Occipital lobe (tissue), 2 donors: ENCODE results near the gene GNG13. TPM values are rescaled to one million over a fixed set of nuclear protein-coding genes. Genes with fewer than 3 reads are reported as not detected.
"Not testable (repeated sequence)": the region's sequence is repeated elsewhere in the genome, so short reads cannot be mapped to it uniquely, and the experiment has no call there.

Experiments
- DNase-seq: peaks from one replicate; lab custom pipeline; 2025; lab: John Stamatoyannopoulos, UW
- total RNA-seq: library from RNA; depleted of rRNA; stranded (reverse); fragments of >200 nt; gene quantifications from one replicate; pipeline ENCODE4 v1.2.3, GENCODE V29; 2014

The GNG13 gene
- total RNA-seq, 1 donor from 2014 or later = not detected

- no peak for DNase-seq
Observed at GRCh38 chr16:832652-833336, 32.3 kb upstream of the GNG13 start.

- DNase-seq = no peak
Observed at GRCh38 chr16:831571-832413, 31.3 kb upstream of the GNG13 start.

GRCh38 chr16:830871-831570, 30.5 kb upstream of the GNG13 start:
- DNase-seq = no peak

GRCh38 chr16:830107-830870, 29.8 kb upstream of the GNG13 start:
- no peak for DNase-seq

- DNase-seq = no peak
Observed at GRCh38 chr16:828891-829290, 28.4 kb upstream of the GNG13 start.

GRCh38 chr16:827513-827912, 27.0 kb upstream of the GNG13 start:
- DNase-seq = no peak

- DNase-seq = no peak
Observed at GRCh38 chr16:825341-826061, 25.0 kb upstream of the GNG13 start.

- no peak for DNase-seq
Observed at GRCh38 chr16:824601-825000, 24.1 kb upstream of the GNG13 start.

- no peak for DNase-seq
Observed at GRCh38 chr16:824194-824593, 23.7 kb upstream of the GNG13 start.

GRCh38 chr16:822909-823297, 22.4 kb upstream of the GNG13 start:
- DNase-seq = no peak

- DNase-seq = no peak
Observed at GRCh38 chr16:822174-822908, 21.8 kb upstream of the GNG13 start.

GRCh38 chr16:821751-822150, 21.2 kb upstream of the GNG13 start:
- no peak for DNase-seq

GRCh38 chr16:820748-821147, 20.2 kb upstream of the GNG13 start:
- DNase-seq = no peak

- DNase-seq = not testable (repeated sequence)
Observed at GRCh38 chr16:820044-820408, 19.5 kb upstream of the GNG13 start.

- DNase-seq = no peak
Observed at GRCh38 chr16:819336-820043, 19.0 kb upstream of the GNG13 start.

- no peak for DNase-seq
Observed at GRCh38 chr16:818592-818991, 18.1 kb upstream of the GNG13 start.

- no peak for DNase-seq
Observed at GRCh38 chr16:818132-818531, 17.6 kb upstream of the GNG13 start.

- no peak for DNase-seq
Observed at GRCh38 chr16:817001-817906, 16.7 kb upstream of the GNG13 start.

- no peak for DNase-seq
Observed at GRCh38 chr16:815861-816260, 15.3 kb upstream of the GNG13 start.
